OCI-M2 (cell line): ENCODE data around the gene LMBRD2.

Source experiments
- DNase-seq: peaks from one replicate; lab custom pipeline; 2025; ENCODE audit not compliant: unreplicated experiment; lab: John Stamatoyannopoulos, UW

LMBRD2 gene

DNA sequence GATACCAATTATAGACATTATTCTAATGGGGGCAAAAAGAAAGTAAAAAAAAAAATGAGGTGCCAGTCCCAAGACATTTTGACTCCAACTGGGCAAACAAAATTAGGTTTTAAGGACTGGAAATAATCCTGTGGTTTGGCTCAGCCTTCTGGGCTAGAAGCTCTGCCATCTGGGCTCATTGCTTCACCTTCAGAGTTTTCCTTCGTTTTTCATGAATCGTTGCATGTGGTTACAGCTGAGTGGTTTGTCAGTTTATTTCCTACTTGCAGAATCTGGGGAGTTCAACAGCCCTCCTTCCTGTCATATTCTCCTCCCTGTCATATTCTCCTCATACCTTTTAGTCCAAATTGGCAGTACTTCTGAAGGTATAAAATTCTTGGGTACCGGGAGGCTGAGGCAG is 97.0 kb downstream of the LMBRD2 start:
- no peak for DNase-seq

DNA sequence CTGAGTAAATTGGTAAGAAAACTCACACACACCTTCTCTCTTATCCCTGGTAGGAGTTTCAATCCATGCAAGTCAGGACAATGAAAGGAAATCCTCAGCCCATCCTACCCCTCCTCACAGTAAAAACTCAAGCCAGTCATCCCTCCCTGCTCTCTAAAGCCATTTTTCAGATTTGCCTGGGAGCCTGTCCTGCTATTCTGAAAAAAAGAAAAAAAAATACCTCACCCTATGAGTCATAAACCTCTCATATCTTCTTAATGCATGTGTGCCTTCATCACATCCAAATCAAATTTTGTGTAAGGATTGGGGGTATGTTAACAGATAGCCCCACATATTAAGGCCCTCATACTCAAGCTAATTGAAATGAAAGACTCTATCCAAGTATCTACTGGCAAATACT is 99.1 kb downstream of the LMBRD2 start:
- no peak for DNase-seq

DNA sequence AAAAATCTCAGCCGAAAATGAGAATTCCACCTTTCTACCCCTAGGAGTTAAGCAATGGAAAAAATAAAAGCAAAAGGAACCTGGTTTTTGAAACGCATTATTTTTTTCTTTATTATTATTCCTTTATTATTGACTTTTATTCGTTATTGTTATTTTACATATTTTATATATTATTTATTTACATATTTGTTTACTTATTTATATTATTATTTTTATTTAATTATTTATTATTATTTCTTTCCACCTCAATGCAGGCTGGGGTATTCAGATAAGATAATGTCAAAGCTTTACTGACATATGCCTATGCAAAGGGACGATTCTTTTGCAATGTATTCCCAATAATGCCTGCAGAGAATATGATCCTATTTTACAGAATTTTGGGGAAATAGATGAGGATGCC is 101.7 kb downstream of the LMBRD2 start:
- DNase-seq = no peak
